ENCODE results near the gene MACROD1.

The MACROD1 gene

GRCh38 chr11:64029773-64030172 lies 136.1 kb downstream of the MACROD1 start:
- H3K4me3 ChIP-seq: no peak overlapping the region
- no peak overlapping the region for H3K27ac ChIP-seq

GRCh38 chr11:64028398-64029115 lies 137.4 kb downstream of the MACROD1 start:
- Histone ChIP-seq H3K4me3 (no peak overlapping the region), H3K27ac (peak overlapping the region in 1 of 21 experiments; percentile 10)

- peak overlapping the region in 1 of 21 experiments; percentile 10 for H3K27ac ChIP-seq
Measured at GRCh38 chr11:64027651-64028397, 138.1 kb downstream of the MACROD1 start.

GRCh38 chr11:64026575-64027205 lies 139.2 kb downstream of the MACROD1 start:
- Histone ChIP-seq H3K4me3 (no peak overlapping the region), H3K27ac (no peak overlapping the region)

More at GRCh38 chr11:64027651-64028397, 138.1 kb downstream of the MACROD1 start:
- H3K4me3 ChIP-seq: no peak overlapping the region

GRCh38 chr11:64025205-64025604 lies 140.7 kb downstream of the MACROD1 start:
- no peak overlapping the region for H3K4me3 ChIP-seq
- H3K27ac ChIP-seq: no peak overlapping the region

GRCh38 chr11:64023712-64024710 lies 141.9 kb downstream of the MACROD1 start:
- H3K27ac ChIP-seq: no peak overlapping the region

GRCh38 chr11:64022125-64022784 lies 143.7 kb downstream of the MACROD1 start:
- H3K27ac ChIP-seq: no peak overlapping the region
- no peak overlapping the region for H3K4me3 ChIP-seq

More at GRCh38 chr11:64023712-64024710, 141.9 kb downstream of the MACROD1 start:
- no peak overlapping the region for H3K4me3 ChIP-seq

- Histone ChIP-seq H3K4me3 (no peak overlapping the region), H3K27ac (peak overlapping the region in 1 of 21 experiments; percentile 32)
Measured at GRCh38 chr11:64021757-64022093, 144.2 kb downstream of the MACROD1 start.

GRCh38 chr11:64020976-64021756 lies 144.7 kb downstream of the MACROD1 start:
- Histone ChIP-seq H3K27ac (peak overlapping the region in 1 of 21 experiments; percentile 32), H3K4me3 (no peak overlapping the region)

- H3K27ac ChIP-seq: no peak overlapping the region
- no peak overlapping the region for H3K4me3 ChIP-seq
Measured at GRCh38 chr11:64019106-64020037, 146.5 kb downstream of the MACROD1 start.

GRCh38 chr11:64018310-64018709 lies 147.6 kb downstream of the MACROD1 start:
- no peak overlapping the region for H3K27ac ChIP-seq
- no peak overlapping the region for H3K4me3 ChIP-seq

GRCh38 chr11:64017945-64018224 lies 148.0 kb downstream of the MACROD1 start:
- H3K4me3 ChIP-seq: no peak overlapping the region

GRCh38 chr11:64015935-64016845 lies 149.7 kb downstream of the MACROD1 start:
- H3K27ac ChIP-seq: no peak overlapping the region
- H3K4me3 ChIP-seq: no peak overlapping the region

More at GRCh38 chr11:64017945-64018224, 148.0 kb downstream of the MACROD1 start:
- H3K27ac ChIP-seq: no peak overlapping the region

GRCh38 chr11:64015510-64015909 lies 150.4 kb downstream of the MACROD1 start:
- Histone ChIP-seq H3K27ac (no peak overlapping the region), H3K4me3 (no peak overlapping the region)

- Histone ChIP-seq H3K27ac (no peak overlapping the region), H3K4me3 (no peak overlapping the region)
Measured at GRCh38 chr11:64014356-64014755, 151.6 kb downstream of the MACROD1 start.

GRCh38 chr11:64013141-64013896 lies 152.6 kb downstream of the MACROD1 start:
- H3K4me3 ChIP-seq: no peak overlapping the region
- H3K27ac ChIP-seq: no peak overlapping the region

All from skin epidermis (tissue), 12 donors.